Effector memory CD8-positive, alpha-beta T cell (primary cell): ENCODE data around the gene GTF2H4.
A peak's percentile ranks its signal among the peaks of the same experiment; 100 is the strongest.

Experiments used
- ATAC-seq: fragments of 150-1000 bp; cut with Tn5 transposase; replicated peaks from 2 replicates; pipeline ENCODE4 v1.10.0; 2021; ENCODE audit warnings: mild to moderate bottlenecking, moderate library complexity
- DNase-seq, 3 experiments: peaks; one replicate each; pipeline ENCODE4 v3.0.0; 2021
- H3K27ac Mint-ChIP-seq, 2 donors: one replicate each; pipeline ENCODE4 v1.8.0; 2022; ENCODE audit warnings: mild to moderate bottlenecking in 2 of 2, mixed read lengths in 2 of 2, moderate library complexity in 2 of 2
- H3K27me3 Mint-ChIP-seq, 2 donors: one replicate each; pipeline ENCODE4 v1.8.0; 2022; ENCODE audit warnings: mixed read lengths in 2 of 2
- H3K36me3 Mint-ChIP-seq: one replicate; pipeline ENCODE4 v1.8.0; 2022; ENCODE audit warnings: mild to moderate bottlenecking, moderate library complexity, mixed read lengths; ENCODE audit not compliant: insufficient read depth
- H3K4me1 Mint-ChIP-seq, 2 donors: one replicate each; pipeline ENCODE4 v1.8.0; 2022; ENCODE audit warnings: low read depth in 2 of 2, mixed read lengths in 2 of 2
- H3K4me3 Mint-ChIP-seq, 2 donors: one replicate each; pipeline ENCODE4 v1.8.0; 2022; ENCODE audit warnings: mild to moderate bottlenecking in 2 of 2, mixed read lengths in 2 of 2, moderate library complexity in 2 of 2
- H3K9me3 Mint-ChIP-seq, 2 donors: one replicate each; pipeline ENCODE4 v1.8.0; 2022; ENCODE audit warnings: mixed read lengths in 2 of 2

The GTF2H4 gene

GRCh38 chr6:30885481-30885998 lies 22.5 kb upstream of the GTF2H4 start:
- Mint-ChIP-seq H3K27ac (peak overlapping the region in 1 of 2 donors; percentile 41), H3K27me3 (peaks cover 0 to 17% of the 10 kb centered on the region in 2 donors), H3K4me1 (peaks cover 19 to 22% of the 10 kb centered on the region in 2 donors), H3K36me3 (no peaks in the 10 kb centered on the region), H3K9me3 (no peaks in the 10 kb centered on the region), H3K4me3 (peak overlapping the region; percentile 66 to 71)
- ATAC-seq: no peak
- no peak for DNase-seq

- Mint-ChIP-seq H3K9me3 (no peaks in the 10 kb centered on the region), H3K27me3 (peaks cover 0 to 17% of the 10 kb centered on the region in 2 donors), H3K27ac (peak overlapping the region in 1 of 2 donors; percentile 41), H3K36me3 (peaks cover 4% of the 10 kb centered on the region), H3K4me3 (peak overlapping the region; percentile 66 to 71), H3K4me1 (peaks cover 19 to 22% of the 10 kb centered on the region in 2 donors)
- ATAC-seq (no peak), DNase-seq (no peak)
These were observed 21.8 kb upstream of the GTF2H4 start for GRCh38 chr6:30885999-30886896.

- DNase-seq: no peak
- Mint-ChIP-seq H3K9me3 (no peaks in the 10 kb centered on the region), H3K4me3 (no peak overlapping the region), H3K27ac (no peak overlapping the region), H3K4me1 (peaks cover 19 to 22% of the 10 kb centered on the region in 2 donors), H3K36me3 (peaks cover 4% of the 10 kb centered on the region), H3K27me3 (peaks cover 0 to 17% of the 10 kb centered on the region in 2 donors)
- ATAC-seq: no peak
These were observed 21.1 kb upstream of the GTF2H4 start for GRCh38 chr6:30886897-30887255.

GRCh38 chr6:30887901-30888815 lies 19.8 kb upstream of the GTF2H4 start:
- ATAC-seq (no peak), DNase-seq (no peak)
- H3K4me3 Mint-ChIP-seq: no peak overlapping the region
- H3K36me3 Mint-ChIP-seq: peaks cover 4% of the 10 kb centered on the region
- no peak overlapping the region for H3K27ac Mint-ChIP-seq
- peaks cover 0 to 17% of the 10 kb centered on the region in 2 donors for H3K27me3 Mint-ChIP-seq
- H3K9me3 Mint-ChIP-seq: no peaks in the 10 kb centered on the region
- peaks cover 16 to 22% of the 10 kb centered on the region in 2 donors for H3K4me1 Mint-ChIP-seq

- no peak overlapping the region for H3K4me3 Mint-ChIP-seq
- H3K9me3 Mint-ChIP-seq: no peaks in the 10 kb centered on the region
- DNase-seq (no peak), ATAC-seq (no peak)
- H3K4me1 Mint-ChIP-seq: peaks cover 16 to 20% of the 10 kb centered on the region in 2 donors
- no peak overlapping the region for H3K27ac Mint-ChIP-seq
- peaks cover 0 to 17% of the 10 kb centered on the region in 2 donors for H3K27me3 Mint-ChIP-seq
- H3K36me3 Mint-ChIP-seq: peaks cover 4% of the 10 kb centered on the region
These were observed 19.1 kb upstream of the GTF2H4 start for GRCh38 chr6:30888816-30889495.

GRCh38 chr6:30889496-30889885 lies 18.5 kb upstream of the GTF2H4 start:
- peaks cover 4% of the 10 kb centered on the region for H3K36me3 Mint-ChIP-seq
- H3K4me3 Mint-ChIP-seq: no peak overlapping the region
- ATAC-seq: no peak
- DNase-seq: no peak
- no peaks in the 10 kb centered on the region for H3K9me3 Mint-ChIP-seq
- no peak overlapping the region for H3K27ac Mint-ChIP-seq
- peaks cover 16 to 20% of the 10 kb centered on the region in 2 donors for H3K4me1 Mint-ChIP-seq
- peaks cover 0 to 17% of the 10 kb centered on the region in 2 donors for H3K27me3 Mint-ChIP-seq

GRCh38 chr6:30889921-30890645 lies 17.9 kb upstream of the GTF2H4 start:
- ATAC-seq (no peak), DNase-seq (no peak)
- Mint-ChIP-seq H3K4me1 (peaks cover 16% of the 10 kb centered on the region in 2 donors), H3K9me3 (no peaks in the 10 kb centered on the region), H3K27ac (no peak overlapping the region), H3K27me3 (peaks cover 0 to 17% of the 10 kb centered on the region in 2 donors), H3K36me3 (peaks cover 4% of the 10 kb centered on the region), H3K4me3 (no peak overlapping the region)

GRCh38 chr6:30890646-30891449 lies 17.2 kb upstream of the GTF2H4 start:
- no peak for ATAC-seq
- DNase-seq: no peak
- H3K27ac Mint-ChIP-seq: no peak overlapping the region

GRCh38 chr6:30891450-30891723 lies 16.6 kb upstream of the GTF2H4 start:
- Mint-ChIP-seq H3K27ac (no peak overlapping the region), H3K27me3 (peaks cover 0 to 5% of the 10 kb centered on the region in 2 donors), H3K4me1 (peaks cover 5% of the 10 kb centered on the region in 2 donors), H3K9me3 (no peaks in the 10 kb centered on the region), H3K36me3 (peaks cover 4% of the 10 kb centered on the region), H3K4me3 (no peak overlapping the region)
- DNase-seq (no peak), ATAC-seq (no peak)

More at GRCh38 chr6:30890646-30891449, 17.2 kb upstream of the GTF2H4 start:
- H3K9me3 Mint-ChIP-seq: no peaks in the 10 kb centered on the region
- peaks cover 9 to 10% of the 10 kb centered on the region in 2 donors for H3K4me1 Mint-ChIP-seq
- H3K4me3 Mint-ChIP-seq: no peak overlapping the region
- H3K36me3 Mint-ChIP-seq: peaks cover 4% of the 10 kb centered on the region
- H3K27me3 Mint-ChIP-seq: peaks cover 0 to 10% of the 10 kb centered on the region in 2 donors

GRCh38 chr6:30891816-30892538 lies 16.0 kb upstream of the GTF2H4 start:
- no peaks in the 10 kb centered on the region for H3K9me3 Mint-ChIP-seq
- ATAC-seq (no peak), DNase-seq (no peak)
- H3K4me3 Mint-ChIP-seq: no peak overlapping the region
- peaks cover 4% of the 10 kb centered on the region for H3K36me3 Mint-ChIP-seq
- H3K27ac Mint-ChIP-seq: no peak overlapping the region
- peaks cover 0 to 1% of the 10 kb centered on the region in 2 donors for H3K4me1 Mint-ChIP-seq
- no peaks in the 10 kb centered on the region for H3K27me3 Mint-ChIP-seq

- Mint-ChIP-seq H3K27ac (no peak overlapping the region), H3K27me3 (no peaks in the 10 kb centered on the region), H3K4me3 (no peak overlapping the region), H3K4me1 (peaks cover 0 to 1% of the 10 kb centered on the region in 2 donors), H3K36me3 (peaks cover 4% of the 10 kb centered on the region), H3K9me3 (no peaks in the 10 kb centered on the region)
- ATAC-seq (no peak), DNase-seq (no peak)
These were observed 14.9 kb upstream of the GTF2H4 start for GRCh38 chr6:30893001-30893591.
